A673 (cell line): ENCODE results near the gene SIRT2.

Experiments used
- EZH2 ChIP-seq: fragments of 200-600 bp; sonication (generic); IDR thresholded peaks from 2 replicates; pipeline ENCODE4 v1.6.1; 2017; ENCODE audit warnings: borderline replicate concordance, low read depth, mild to moderate bottlenecking, mixed read lengths, antibody characterized with exemption, low read length; ENCODE audit not compliant: poor library complexity, severe bottlenecking
- TF ChIP-seq, protein P1 (sequence below): fragments of 300-800, 200-600 bp; sonication (generic); conservative IDR thresholded peaks from 2 replicates; pipeline ENCODE4 v1.5.1; 2017; ENCODE audit warnings: low read depth, mild to moderate bottlenecking, antibody characterized with exemption, low read length, moderate library complexity, mixed read lengths

DNA sequence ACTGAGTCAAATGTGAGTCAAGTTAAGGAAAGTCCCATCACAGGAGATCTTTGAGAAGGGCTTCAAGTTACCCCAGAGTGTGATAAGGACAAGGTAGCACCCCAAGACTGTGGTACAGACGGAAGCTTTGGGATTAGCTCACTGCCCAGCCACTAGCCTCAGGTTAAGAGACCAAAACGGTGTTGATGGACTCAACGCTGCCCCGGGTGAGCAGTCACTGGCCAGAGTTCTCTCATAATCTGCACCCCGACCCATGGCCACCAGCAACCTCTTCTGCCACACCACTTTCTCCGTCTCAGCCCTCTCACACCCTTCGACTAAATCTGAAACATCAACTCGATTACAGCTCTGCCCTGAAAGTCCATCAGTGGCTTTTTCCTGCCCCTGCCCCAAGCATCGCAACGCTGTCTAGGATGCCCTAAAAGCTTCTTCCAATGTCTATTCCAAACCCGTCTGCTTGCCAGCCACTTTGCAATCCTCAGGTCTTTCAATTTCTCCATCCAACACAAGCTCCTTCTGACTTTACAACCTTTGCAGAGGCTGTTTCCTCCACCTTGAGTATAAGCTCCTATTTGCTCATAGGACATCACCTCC lies 55.2 kb downstream of the SIRT2 start:
- TF ChIP-seq, protein P1, sequence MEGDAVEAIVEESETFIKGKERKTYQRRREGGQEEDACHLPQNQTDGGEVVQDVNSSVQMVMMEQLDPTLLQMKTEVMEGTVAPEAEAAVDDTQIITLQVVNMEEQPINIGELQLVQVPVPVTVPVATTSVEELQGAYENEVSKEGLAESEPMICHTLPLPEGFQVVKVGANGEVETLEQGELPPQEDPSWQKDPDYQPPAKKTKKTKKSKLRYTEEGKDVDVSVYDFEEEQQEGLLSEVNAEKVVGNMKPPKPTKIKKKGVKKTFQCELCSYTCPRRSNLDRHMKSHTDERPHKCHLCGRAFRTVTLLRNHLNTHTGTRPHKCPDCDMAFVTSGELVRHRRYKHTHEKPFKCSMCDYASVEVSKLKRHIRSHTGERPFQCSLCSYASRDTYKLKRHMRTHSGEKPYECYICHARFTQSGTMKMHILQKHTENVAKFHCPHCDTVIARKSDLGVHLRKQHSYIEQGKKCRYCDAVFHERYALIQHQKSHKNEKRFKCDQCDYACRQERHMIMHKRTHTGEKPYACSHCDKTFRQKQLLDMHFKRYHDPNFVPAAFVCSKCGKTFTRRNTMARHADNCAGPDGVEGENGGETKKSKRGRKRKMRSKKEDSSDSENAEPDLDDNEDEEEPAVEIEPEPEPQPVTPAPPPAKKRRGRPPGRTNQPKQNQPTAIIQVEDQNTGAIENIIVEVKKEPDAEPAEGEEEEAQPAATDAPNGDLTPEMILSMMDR, result no peak
- no peak for TF ChIP-seq EZH2
